Daoy (cell line): ENCODE data around the gene LRRTM3. TPM values are rescaled to one million over a fixed set of nuclear protein-coding genes. Genes with fewer than 3 reads are reported as not detected.

Experiments
- DNase-seq: peaks from one replicate; pipeline ENCODE4 v3.0.0-alpha.2; 2015; ENCODE audit warnings: low read depth
- total RNA-seq: library from RNA; depleted of rRNA; stranded (reverse); fragments of >200 nt; shearing (Covaris generic); gene quantifications from 2 replicates; pipeline ENCODE4 v1.2.3, GENCODE V29; 2014

LRRTM3 gene
- total RNA-seq, 1 experiment from 2014 or later = not detected

GRCh38 chr10:67115972-67116371 is 190.1 kb downstream of the LRRTM3 start:
- DNase-seq = no peak

- DNase-seq = no peak
Observed at GRCh38 chr10:67119651-67120050, 193.8 kb downstream of the LRRTM3 start.

GRCh38 chr10:67127441-67127840 is 201.6 kb downstream of the LRRTM3 start:
- DNase-seq = no peak

GRCh38 chr10:67140641-67141040 is 214.8 kb downstream of the LRRTM3 start:
- no peak for DNase-seq

- DNase-seq = no peak
Observed at GRCh38 chr10:67141300-67141699, 215.5 kb downstream of the LRRTM3 start.

- DNase-seq = no peak
Observed at GRCh38 chr10:67144530-67144929, 218.7 kb downstream of the LRRTM3 start.
